Activated CD4-positive, alpha-beta T cell treated with anti-CD3 and anti-CD28 coated beads, Interleukin-2, amount 10 ng/mL, durations not matched to agents 24 days and 14 days (primary cell): Measurements from ENCODE around the gene SORCS1. TPM values are rescaled to one million over a fixed set of nuclear protein-coding genes. Genes with fewer than 3 reads are reported as not detected.

Experiments
- DNase-seq: peaks from one replicate; pipeline ENCODE4 v3.0.0; 2022
- H3K27ac Mint-ChIP-seq: one replicate; pipeline ENCODE4 v1.8.0; 2022; ENCODE audit warnings: mild to moderate bottlenecking, mixed read lengths
- H3K27me3 Mint-ChIP-seq: one replicate; pipeline ENCODE4 v1.8.0; 2022; ENCODE audit warnings: mixed read lengths
- H3K36me3 Mint-ChIP-seq: one replicate; pipeline ENCODE4 v1.8.0; 2022; ENCODE audit warnings: low read depth, mild to moderate bottlenecking, mixed read lengths
- H3K4me1 Mint-ChIP-seq: one replicate; pipeline ENCODE4 v1.8.0; 2021; ENCODE audit warnings: mixed read lengths
- H3K4me3 Mint-ChIP-seq: one replicate; pipeline ENCODE4 v1.8.0; 2022; ENCODE audit warnings: mild to moderate bottlenecking, moderate library complexity, mixed read lengths
- H3K9me3 Mint-ChIP-seq: one replicate; pipeline ENCODE4 v1.8.0; 2021; ENCODE audit warnings: mixed read lengths
- intact Hi-C: fragments of 100-400 bp; cut with micrococcal nuclease; formaldehyde crosslinking; loops from one replicate; pipeline ENCODE4 v1.15.1; 2023
- total RNA-seq: library from RNA; stranded (reverse); gene quantifications from 2 replicates; pipeline ENCODE4 v1.2.3, GENCODE V29; 2022

Gene SORCS1
- total RNA-seq, 1 donor from 2014 or later: not detected

DNA sequence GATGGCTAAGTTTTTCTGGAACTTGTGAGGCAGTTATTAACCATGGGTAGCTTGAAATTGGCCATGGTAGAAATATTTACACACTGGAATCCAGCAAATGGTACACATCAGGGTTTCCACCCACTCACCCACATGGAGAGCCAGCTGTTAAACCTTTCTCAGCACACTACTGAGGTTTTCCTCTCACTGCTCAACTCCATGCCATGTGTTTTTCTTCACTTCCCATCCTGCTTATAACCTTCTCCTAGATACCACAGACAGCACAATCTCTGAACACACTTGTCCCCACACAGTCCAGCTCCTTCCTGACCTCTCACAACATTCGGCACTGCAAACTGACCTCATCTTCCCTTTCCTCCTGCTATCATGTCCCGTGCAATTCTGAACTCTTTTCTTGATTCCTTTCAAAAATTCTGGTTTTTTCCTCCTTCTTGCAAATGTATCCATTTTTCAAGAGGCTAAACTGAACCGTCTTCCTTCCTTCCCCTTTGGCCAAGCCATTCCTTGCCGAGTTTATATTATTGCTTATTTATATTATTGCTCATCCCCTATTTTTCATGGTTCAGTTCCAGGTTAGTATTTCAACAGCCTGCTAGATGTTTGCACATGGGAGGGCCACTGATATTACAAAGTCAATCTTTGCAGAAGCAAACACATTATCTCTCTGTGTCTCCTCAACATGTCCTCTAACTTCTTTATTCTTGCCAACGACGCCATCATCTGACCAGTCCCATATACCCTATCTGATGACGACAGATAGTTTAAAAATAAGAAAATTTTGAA lies 606.4 kb downstream of the SORCS1 start:
- intact Hi-C loops: no loop called here
- Mint-ChIP-seq H3K36me3 (no peaks in the 10 kb centered on the region), H3K4me3 (no peak overlapping the region), H3K4me1 (no peaks in the 10 kb centered on the region), H3K9me3 (no peaks in the 10 kb centered on the region), H3K27me3 (no peaks in the 10 kb centered on the region), H3K27ac (no peak overlapping the region)
- DNase-seq: no peak

DNA sequence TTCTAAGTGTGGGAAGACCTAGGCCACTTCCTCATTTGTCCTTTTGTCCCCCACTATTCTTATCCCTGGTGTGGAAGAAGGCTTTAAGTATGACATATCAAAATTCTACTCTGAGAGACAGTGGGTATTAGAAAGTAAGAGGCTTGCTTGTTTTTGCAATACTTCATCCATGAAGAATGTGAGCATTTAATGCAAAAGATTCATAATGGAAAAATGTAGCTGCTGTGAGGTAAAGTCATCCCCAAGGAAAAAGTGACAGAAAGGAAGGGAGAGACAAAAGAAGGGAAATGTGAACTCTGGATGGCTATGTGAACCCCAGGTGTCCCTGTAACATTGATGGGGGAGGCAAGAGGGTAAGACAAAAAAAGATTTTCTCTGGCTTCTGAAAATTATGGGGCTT lies 607.5 kb downstream of the SORCS1 start:
- Mint-ChIP-seq H3K27me3 (no peaks in the 10 kb centered on the region), H3K27ac (no peak overlapping the region), H3K9me3 (no peaks in the 10 kb centered on the region), H3K36me3 (no peaks in the 10 kb centered on the region), H3K4me1 (no peaks in the 10 kb centered on the region), H3K4me3 (no peak overlapping the region)
- no peak for DNase-seq
- intact Hi-C loops: no loop called here

DNA sequence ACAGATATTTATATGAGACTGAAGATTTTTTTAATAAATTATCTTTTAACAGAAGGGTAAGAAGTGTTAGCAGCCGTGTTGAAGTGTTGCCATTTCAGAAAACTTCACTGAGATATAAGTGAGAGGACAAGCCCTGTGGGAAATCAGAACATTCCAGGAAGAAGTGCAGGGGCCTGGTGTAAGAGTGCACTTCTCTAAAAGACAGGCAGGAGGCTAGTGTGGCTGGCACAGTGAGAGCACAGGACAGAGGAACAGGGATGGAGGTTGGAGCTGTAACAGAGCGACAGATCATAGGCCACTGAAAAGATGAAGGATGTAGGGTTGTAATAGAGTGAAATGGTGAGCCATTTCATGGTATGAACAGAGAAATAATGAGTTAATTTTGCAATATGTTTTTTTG lies 608.9 kb downstream of the SORCS1 start:
- H3K36me3 Mint-ChIP-seq: no peaks in the 10 kb centered on the region
- no peaks in the 10 kb centered on the region for H3K9me3 Mint-ChIP-seq
- intact Hi-C loops: no loop called here
- no peaks in the 10 kb centered on the region for H3K4me1 Mint-ChIP-seq
- H3K4me3 Mint-ChIP-seq: no peak overlapping the region
- DNase-seq: no peak
- H3K27ac Mint-ChIP-seq: no peak overlapping the region
- H3K27me3 Mint-ChIP-seq: no peaks in the 10 kb centered on the region

DNA sequence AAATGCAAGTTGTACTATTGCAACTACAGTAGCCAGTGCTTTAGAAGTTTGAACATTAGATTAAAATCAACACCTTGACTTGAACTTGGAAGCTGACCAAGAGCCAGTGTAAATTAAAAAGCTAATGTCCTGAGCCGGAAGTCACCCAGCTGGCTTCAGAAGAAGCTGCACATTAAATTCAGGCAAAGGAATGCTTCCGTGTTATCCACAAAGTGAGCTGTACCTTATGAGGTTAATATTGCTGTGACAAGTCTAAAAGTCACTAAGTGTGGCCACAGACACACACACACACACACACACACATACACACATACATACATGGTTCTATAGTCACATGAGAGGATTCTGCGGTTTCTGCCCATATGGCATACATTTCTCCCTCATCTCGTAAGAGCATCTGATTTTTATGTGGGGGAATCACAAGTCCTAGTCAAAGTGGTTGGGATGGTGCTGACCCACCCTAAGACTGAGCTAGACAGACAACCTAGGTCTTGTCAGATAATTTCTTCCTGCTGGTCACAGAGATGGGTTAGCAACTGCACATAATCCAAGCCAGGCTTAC lies 612.9 kb downstream of the SORCS1 start:
- H3K4me1 Mint-ChIP-seq: no peaks in the 10 kb centered on the region
- intact Hi-C loops: no loop called here
- H3K4me3 Mint-ChIP-seq: no peak overlapping the region
- no peaks in the 10 kb centered on the region for H3K36me3 Mint-ChIP-seq
- H3K27ac Mint-ChIP-seq: no peak overlapping the region
- no peaks in the 10 kb centered on the region for H3K9me3 Mint-ChIP-seq
- no peaks in the 10 kb centered on the region for H3K27me3 Mint-ChIP-seq
- DNase-seq: no peak

DNA sequence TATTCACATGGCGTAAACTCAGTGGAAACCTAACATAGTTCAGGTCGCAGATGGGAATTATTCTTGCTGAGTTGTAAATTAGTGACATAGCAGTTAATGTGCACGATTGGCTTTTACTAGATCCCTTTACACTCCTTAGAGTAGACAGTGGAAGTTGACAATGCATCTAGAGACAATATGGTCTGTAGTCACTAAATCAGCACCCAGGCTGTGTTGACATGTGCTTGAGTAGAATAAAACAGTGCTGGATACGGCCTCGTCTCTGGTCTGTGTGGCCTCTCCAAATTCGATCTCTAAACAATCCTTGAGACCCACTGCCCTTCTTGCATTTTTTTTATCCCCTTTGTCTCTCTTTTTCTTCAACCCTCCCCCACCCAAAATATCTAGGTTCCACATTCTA lies 615.7 kb downstream of the SORCS1 start:
- H3K36me3 Mint-ChIP-seq: no peaks in the 10 kb centered on the region
- intact Hi-C loops: no loop called here
- DNase-seq: no peak
- H3K9me3 Mint-ChIP-seq: no peaks in the 10 kb centered on the region
- H3K27me3 Mint-ChIP-seq: no peaks in the 10 kb centered on the region
- no peaks in the 10 kb centered on the region for H3K4me1 Mint-ChIP-seq
- no peak overlapping the region for H3K27ac Mint-ChIP-seq
- no peak overlapping the region for H3K4me3 Mint-ChIP-seq

DNA sequence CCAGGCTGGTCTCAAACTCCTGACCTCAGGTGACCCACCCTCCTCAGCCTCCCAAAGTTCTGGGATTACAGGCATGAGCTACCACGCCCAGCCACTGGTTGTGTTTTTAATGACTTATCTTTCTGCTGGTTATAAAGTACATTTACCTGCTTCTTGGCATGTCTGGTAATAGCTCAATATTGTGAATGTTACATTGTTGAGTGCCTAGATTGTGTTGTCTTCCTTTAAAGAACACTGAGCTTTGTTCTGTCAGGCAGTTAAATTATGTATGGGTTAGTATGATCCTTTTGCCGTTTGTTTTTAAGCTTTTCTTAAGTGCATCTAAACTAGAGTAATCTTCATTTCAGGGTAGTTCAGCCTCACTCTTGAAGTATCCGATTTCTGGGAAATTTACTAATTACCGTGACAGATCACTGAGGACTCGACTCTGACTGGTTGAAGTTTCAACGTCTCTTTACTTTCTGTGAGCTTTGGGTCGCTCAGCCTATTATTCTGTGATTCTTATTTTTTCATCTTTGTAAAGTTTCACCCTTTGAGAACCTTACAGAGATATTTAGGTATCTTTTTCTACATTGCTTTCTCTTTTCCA lies 617.4 kb downstream of the SORCS1 start:
- intact Hi-C loops: no loop called here
- H3K27me3 Mint-ChIP-seq: no peaks in the 10 kb centered on the region
- no peaks in the 10 kb centered on the region for H3K9me3 Mint-ChIP-seq
- H3K4me1 Mint-ChIP-seq: no peaks in the 10 kb centered on the region
- no peaks in the 10 kb centered on the region for H3K36me3 Mint-ChIP-seq
- no peak overlapping the region for H3K4me3 Mint-ChIP-seq
- no peak overlapping the region for H3K27ac Mint-ChIP-seq
- no peak for DNase-seq

DNA sequence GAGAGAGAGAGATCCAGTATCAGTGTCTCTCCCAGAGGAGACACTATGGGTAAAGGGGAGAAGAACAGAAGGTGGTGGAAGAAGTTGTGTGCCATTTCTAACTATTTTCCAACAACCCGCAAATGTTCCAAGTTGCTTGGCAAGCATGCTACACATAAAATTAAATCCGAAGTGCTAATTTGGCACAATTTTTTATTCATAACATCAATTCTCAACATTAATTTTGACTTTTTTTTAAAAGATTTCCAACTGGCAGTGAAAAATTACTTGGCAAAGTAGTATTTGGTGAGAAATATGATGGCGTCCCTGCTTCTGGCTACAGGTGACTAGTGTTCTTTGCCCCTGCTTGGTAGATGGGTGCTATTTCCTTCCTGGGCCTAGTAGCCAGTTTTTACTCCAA lies 622.0 kb downstream of the SORCS1 start:
- DNase-seq: no peak
- Mint-ChIP-seq H3K4me1 (no peaks in the 10 kb centered on the region), H3K36me3 (no peaks in the 10 kb centered on the region), H3K4me3 (no peak overlapping the region), H3K9me3 (no peaks in the 10 kb centered on the region), H3K27me3 (no peaks in the 10 kb centered on the region), H3K27ac (no peak overlapping the region)
- intact Hi-C loops: no loop called here

DNA sequence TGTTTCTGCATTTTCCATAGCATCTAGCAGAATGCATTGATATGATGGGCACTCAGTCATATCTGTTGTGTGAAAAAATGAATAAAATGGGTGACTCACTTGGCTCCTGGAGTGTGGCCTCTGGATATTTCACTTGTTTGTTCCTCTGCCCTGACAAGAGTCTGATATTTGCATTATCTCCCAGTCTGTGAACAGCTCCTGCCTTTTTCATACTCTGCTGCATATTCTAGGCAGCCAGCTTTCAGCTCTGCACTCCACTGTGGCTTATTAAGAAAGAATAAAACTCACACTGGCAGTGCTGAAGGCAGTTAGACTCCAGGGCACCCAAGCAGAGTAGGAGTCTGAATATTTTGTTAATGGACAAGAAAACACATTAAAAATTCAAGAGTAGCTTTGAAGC lies 623.9 kb downstream of the SORCS1 start:
- Mint-ChIP-seq H3K27me3 (no peaks in the 10 kb centered on the region), H3K4me1 (no peaks in the 10 kb centered on the region), H3K4me3 (no peak overlapping the region), H3K9me3 (no peaks in the 10 kb centered on the region), H3K36me3 (no peaks in the 10 kb centered on the region), H3K27ac (no peak overlapping the region)
- intact Hi-C loops: no loop called here
- no peak for DNase-seq

DNA sequence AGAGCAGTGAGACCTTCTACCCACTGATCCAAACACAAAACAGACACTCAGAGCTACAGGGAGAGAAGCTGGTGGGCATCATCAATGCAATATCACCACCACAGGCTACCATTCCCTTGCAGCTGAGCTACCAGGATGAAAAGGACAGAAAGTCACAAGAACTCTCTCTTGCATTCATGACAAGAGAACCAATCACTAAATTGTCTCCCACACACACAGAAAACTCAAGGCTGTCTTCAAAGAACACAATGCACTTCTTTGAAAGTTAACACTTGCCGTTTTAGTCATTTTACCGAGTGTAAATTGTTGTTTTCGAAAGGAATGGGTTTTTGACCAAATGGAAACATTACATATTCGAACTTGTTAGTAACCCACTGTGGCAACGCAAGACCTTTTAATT lies 626.6 kb downstream of the SORCS1 start:
- intact Hi-C loops: no loop called here
- no peak for DNase-seq
- no peaks in the 10 kb centered on the region for H3K36me3 Mint-ChIP-seq
- no peaks in the 10 kb centered on the region for H3K27me3 Mint-ChIP-seq
- no peaks in the 10 kb centered on the region for H3K9me3 Mint-ChIP-seq
- no peak overlapping the region for H3K27ac Mint-ChIP-seq
- H3K4me1 Mint-ChIP-seq: no peaks in the 10 kb centered on the region
- H3K4me3 Mint-ChIP-seq: no peak overlapping the region

DNA sequence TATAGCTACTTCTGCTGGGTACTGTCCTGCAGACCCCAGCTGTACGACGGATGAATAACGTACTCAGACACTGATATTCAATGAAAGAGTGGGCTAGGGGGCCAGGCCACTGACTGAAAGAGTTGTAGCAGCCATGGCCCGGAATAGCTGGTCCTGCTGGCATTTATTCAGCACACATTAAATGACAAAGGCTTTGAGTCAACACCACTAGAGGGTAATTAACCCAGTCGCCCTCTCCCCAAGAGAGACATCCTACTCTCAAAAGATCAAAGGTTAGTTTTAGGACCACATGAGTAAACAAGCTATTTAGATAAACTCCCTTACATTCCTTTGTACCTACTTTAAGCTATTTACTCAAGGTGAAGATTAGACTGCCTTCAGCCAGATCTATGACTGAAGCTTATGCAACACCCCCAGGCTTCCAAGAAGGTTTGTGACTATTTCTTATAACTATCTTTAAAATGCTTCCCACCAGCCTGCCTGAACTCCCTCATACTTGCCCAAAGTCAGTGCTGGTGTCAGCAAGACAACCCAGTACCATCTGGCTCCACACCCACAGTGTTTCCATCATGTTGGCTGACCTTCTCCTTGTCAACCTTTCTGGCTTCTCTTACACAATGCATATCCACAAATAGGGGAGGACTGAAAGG lies 629.1 kb downstream of the SORCS1 start:
- Mint-ChIP-seq H3K36me3 (no peaks in the 10 kb centered on the region), H3K4me3 (no peak overlapping the region), H3K27ac (no peak overlapping the region), H3K9me3 (no peaks in the 10 kb centered on the region), H3K27me3 (no peaks in the 10 kb centered on the region), H3K4me1 (no peaks in the 10 kb centered on the region)
- intact Hi-C loops: no loop called here
- no peak for DNase-seq

DNA sequence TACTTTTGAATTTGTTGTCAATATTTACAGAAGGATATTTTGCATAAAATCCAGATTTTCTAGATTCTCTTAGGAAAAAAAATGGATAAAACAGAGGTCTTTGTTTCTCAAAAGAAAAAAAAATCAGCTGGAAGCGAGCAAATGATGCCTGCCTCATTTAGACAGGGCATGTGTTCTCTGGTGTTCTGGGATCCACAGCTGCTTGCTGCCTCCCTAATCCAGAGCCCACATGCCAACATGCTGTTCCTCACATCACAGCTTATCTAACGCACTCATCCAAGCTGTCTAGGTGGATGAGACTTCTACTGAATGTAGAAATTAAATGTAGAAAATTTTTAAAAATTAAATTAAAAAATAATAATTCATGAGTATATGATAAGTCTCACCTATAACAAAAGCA lies 630.1 kb downstream of the SORCS1 start:
- H3K27ac Mint-ChIP-seq: no peak overlapping the region
- H3K4me3 Mint-ChIP-seq: no peak overlapping the region
- H3K36me3 Mint-ChIP-seq: no peaks in the 10 kb centered on the region
- no peaks in the 10 kb centered on the region for H3K4me1 Mint-ChIP-seq
- no peaks in the 10 kb centered on the region for H3K27me3 Mint-ChIP-seq
- intact Hi-C loops: no loop called here
- H3K9me3 Mint-ChIP-seq: no peaks in the 10 kb centered on the region
- DNase-seq: no peak

DNA sequence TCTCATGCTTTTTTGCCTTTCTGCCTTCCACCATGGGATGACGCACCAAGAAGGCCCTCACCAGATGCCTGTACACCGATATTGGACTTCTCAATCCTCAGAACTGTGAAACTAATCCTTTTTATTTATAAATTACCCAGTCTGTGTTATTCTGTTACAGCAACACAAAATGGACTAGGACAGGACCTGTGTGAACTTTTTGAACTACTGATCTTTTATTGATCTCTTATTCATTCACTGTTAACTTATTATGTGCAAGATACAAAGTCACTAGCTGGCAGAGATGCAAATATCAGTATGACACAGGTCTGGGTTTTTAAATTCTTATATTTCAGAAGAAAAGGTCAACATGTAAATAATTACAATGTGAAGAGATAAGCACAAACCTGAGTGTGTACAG lies 635.8 kb downstream of the SORCS1 start:
- no peaks in the 10 kb centered on the region for H3K9me3 Mint-ChIP-seq
- H3K4me3 Mint-ChIP-seq: no peak overlapping the region
- no peaks in the 10 kb centered on the region for H3K36me3 Mint-ChIP-seq
- no peaks in the 10 kb centered on the region for H3K4me1 Mint-ChIP-seq
- intact Hi-C loops: no loop called here
- H3K27me3 Mint-ChIP-seq: no peaks in the 10 kb centered on the region
- H3K27ac Mint-ChIP-seq: no peak overlapping the region
- no peak for DNase-seq

DNA sequence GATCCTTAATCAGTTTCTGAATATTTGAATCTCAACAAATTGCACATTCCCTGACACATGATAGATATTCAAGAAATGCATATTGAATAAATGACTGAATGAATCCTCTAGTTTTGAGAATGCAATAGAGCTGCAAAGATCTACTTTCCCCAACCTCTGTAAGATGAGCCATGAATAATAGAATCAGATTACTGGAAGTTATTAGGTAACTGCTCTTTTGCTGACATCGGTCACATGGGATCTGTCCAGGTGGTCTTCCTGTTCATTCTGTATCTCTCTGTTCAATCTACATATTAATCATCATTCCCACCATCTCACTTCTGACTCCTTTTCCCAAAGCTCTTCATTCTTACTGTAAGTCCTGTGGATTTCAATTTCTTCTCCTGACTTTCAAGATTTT lies 638.7 kb downstream of the SORCS1 start:
- no peak for DNase-seq
- Mint-ChIP-seq H3K4me1 (no peaks in the 10 kb centered on the region), H3K27me3 (no peaks in the 10 kb centered on the region), H3K4me3 (no peak overlapping the region), H3K36me3 (no peaks in the 10 kb centered on the region), H3K9me3 (no peaks in the 10 kb centered on the region), H3K27ac (no peak overlapping the region)
- intact Hi-C loops: no loop called here
